ENCODE measurements around the gene MEF2A. TPM values are rescaled to one million over a fixed set of nuclear protein-coding genes. Genes with fewer than 3 reads are reported as not detected.
A peak's percentile ranks its signal among the peaks of the same experiment; 100 is the strongest.
"Not testable (repeated sequence)": the region's sequence is repeated elsewhere in the genome, so short reads cannot be mapped to it uniquely, and the experiment has no call there.

MEF2A gene
- total RNA-seq, 1 donor from 2014 or later = 37.5 TPM

DNA sequence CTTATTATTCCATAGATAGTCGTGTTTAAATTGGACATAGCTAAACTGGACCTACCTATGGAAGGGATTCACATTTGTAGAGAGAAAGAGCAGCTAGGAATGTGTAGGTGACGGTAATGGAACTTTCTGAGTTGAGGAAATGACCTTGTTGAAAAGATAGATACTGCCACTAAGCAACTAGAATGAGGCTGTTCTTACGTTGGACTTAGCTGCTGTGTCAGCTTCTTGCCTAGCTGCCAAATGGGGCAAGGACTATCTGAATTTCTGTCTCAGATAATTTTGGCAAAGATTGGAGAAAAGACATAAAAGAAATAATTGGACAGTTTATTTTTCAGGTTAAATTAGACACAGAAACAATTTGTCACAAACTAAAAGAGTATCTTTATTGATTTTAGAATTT, 68.8 kb downstream of the MEF2A start:
- FAIRE-seq (no peak), DNase-seq (ENCODE audit: low spot score in 2 of 2) (no peak)

DNA sequence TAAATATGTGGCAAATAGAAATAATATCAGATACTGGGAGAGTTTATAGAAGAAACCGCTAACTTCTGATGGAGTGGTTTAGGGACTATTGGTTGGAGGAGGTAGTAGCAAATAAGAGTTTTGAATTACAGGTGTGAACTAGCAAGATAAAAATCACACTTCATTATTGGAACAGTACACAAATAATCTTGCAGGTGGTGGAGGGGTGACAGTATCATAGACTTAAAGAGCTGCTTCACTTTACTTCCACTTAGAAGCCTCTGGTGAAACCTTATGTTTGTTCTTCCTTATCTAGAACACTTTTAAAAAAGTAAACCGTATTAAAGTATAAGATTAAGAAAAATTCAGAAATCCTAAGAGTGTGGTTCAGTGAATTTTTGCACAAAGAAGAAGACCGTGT, 69.4 kb downstream of the MEF2A start:
- FAIRE-seq = no peak

DNA sequence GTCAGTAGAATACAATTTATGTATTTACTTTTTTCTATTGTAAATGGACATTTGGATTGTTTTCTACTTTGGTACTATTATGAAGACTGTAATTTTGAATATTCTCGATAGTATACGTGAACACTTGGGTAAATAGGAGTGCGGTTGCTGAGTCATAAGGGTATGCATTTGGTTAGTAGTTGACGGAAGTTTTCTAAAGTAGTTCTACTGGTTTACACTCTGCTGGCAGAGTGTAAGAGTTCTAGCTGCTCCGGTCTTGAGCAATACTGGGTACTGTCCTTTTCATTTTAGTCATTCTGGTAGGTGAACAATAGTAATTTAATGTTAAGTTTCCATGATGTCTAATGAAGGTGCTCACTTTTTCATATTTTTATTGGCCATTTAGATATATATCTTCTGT, 70.0 kb downstream of the MEF2A start:
- DNase-seq (ENCODE audit: low spot score in 2 of 2) (no peak), FAIRE-seq (peak; percentile 72)

More for the DNA sequence above, 69.4 kb downstream of the MEF2A start:
- DNase-seq (ENCODE audit: low spot score in 2 of 2) = no peak

DNA sequence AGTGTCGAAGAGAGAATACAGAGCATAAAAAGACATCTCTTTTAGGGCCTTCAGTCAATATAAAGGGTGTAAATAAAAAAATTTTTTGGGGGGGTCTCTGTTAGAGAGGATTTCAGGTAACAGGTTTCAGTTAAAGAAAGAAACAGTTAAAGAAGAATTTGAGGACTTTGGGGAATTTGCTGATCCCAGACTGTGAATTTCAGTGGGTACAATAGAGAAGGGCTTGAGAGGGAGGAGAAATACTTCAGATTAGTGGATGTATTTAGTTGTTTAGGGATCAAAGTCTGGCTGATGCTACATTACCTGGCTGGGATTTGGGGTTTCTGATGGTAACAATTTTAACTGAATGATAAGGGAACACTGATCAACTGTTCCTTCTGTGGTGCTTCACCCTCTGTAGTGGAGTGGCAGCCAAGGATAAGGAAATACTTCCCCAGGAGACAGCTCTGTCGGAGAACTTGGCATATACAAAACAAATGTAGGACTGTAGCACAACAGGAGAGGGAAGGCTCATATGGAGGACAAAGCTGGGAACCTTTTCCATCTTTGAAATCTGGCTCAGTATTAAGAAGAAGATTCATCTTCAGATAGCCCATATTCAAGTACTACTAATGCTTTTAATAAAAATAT, 79.2 kb downstream of the MEF2A start:
- FAIRE-seq (no peak), DNase-seq (ENCODE audit: low spot score in 2 of 2) (no peak)

DNA sequence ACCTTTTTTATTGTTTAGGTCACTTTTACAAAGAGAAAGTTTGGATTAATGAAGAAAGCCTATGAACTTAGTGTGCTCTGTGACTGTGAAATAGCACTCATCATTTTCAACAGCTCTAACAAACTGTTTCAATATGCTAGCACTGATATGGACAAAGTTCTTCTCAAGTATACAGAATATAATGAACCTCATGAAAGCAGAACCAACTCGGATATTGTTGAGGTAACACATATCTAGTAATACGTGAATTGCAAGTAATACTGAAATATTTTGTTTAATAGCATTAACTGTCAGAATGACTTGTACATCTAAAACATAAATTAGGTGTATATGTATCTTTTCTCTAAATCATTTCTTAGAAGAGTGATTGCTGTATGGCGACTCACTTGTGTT, 79.8 kb downstream of the MEF2A start:
- FAIRE-seq (no peak), DNase-seq (ENCODE audit: low spot score in 2 of 2) (no peak)

DNA sequence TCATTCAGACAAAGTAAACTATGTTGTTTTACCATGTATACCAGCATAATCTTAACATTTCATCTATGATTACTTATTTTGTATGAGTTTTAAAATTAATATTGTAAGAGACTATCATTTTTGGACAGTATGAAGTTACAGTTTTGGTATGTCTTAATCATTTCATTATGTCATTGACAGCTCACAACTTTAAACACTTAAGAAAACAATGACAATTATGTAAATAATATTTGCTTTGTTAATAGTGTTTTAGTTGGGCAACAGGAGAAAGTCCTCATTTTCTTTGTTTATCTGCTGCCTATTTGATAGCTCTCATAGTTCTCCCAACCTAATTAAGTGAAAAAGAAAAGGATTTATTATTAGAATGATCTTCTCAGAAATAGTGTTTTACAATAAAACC, 80.2 kb downstream of the MEF2A start:
- DNase-seq (ENCODE audit: low spot score in 2 of 2) = no peak
- no peak for FAIRE-seq

DNA sequence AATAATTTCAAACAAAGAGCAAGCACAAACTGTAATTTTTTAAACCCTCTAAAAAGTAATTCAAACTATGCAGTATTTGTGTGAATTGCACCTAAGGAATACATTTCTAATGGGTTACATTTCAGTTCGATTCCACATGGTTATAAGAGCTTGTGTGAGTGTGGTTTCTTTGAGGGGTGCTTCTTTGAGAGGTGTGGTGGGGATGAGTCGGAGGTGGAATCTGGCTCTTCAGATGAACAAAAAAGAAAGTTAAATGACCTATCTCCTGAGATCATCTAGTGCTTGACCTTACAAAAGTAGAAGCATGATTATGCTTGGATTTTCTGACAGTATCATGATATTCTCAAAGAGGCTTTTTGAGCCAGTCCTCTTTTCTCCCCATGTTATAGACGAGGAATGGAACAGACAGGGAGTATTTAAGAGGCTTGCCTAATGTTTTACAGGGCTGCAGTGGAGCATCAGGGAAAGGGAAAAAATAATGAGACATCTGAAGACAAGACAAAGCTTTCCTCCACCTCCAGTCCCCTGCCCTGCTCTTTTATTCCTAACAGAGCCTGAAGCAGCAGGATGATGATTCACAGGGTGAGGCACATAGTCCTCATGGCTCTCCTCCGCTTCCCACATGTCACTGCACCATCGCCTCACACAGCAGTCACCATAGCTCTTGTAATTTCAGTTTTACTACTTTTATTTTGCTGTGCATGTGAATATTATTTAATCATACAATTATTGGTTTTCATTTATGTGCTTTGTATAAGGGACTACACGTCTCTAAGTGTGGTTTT, 85.4 kb downstream of the MEF2A start:
- FAIRE-seq (no peak), DNase-seq (ENCODE audit: low spot score in 2 of 2) (no peak)

DNA sequence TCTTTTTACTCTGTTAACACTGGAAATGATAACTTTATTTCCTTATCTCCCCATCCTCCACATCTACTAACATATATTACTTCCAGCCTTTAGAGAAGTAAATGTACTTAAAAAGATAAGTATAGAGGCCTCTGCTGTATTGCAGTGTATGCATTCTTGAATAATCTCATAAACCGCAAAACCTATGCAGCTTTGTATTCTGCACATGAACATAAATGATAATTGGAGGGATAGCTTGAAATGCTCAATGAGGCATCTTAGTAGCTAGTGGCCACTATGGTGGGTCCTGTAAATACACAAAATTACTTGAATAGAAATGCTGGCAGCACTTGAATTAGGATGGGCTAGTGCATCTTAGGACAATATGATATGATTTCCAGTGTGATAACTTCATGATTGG, 90.4 kb downstream of the MEF2A start:
- FAIRE-seq (no peak), DNase-seq (ENCODE audit: low spot score in 2 of 2) (no peak)

DNA sequence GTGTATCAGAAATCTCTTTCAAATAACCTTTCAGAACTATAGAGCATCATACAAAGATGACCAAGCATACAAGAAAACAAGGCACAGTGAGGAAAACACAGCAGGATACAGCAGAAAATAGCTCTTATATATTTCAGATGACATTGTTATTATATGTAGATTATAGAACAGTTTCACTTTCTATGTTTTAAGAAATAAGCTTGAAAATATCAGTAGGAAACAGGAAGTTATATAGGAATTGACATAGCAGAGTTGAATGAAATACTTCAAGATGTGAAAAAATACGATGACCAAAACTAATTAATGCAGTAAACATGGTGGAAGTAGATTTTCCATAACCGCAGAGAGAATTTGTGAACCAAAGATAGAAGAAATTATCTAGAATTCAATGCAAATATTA, 92.2 kb downstream of the MEF2A start:
- DNase-seq (ENCODE audit: low spot score in 2 of 2) (no peak), FAIRE-seq (no peak)

DNA sequence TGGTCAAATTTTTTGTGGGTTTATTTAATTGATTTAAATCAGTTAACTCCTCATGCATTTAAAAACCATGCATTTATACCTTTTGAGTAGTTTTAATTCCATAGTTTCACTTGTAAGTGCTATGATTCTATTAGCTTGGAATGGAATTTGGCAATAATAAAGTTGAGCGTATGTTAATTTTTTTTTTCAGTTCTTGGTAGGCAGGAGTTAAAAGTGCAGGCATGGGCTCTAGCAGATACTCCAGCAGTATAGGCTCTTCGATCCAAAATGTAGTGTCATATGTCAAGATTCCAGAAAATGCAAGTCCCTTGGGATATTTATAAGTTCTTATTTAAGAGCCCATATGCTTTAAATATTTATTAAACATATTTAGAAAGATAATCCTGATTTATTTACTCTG, 97.1 kb downstream of the MEF2A start:
- no peak for FAIRE-seq
- DNase-seq (ENCODE audit: low spot score in 2 of 2) = no peak

DNA sequence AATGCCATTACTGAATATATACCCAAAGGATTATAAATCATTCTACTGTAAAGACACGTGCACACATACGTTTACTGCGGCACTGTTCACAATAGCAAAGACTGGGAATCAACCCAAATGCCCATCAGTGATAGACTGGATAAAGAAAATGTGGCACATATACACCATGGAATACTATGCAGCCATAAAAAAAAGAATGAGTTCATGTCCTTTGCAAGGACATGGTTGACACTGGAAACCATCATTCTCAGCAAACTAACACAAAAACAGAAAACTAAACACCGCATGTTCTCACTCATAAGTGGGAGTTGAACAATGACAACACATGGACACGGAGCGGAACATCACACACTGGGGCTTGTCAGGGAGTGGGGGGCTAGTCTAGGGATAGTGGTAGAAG, 100.3 kb downstream of the MEF2A start:
- FAIRE-seq; DNase-seq (ENCODE audit: low spot score in 2 of 2): not testable (repeated sequence)

DNA sequence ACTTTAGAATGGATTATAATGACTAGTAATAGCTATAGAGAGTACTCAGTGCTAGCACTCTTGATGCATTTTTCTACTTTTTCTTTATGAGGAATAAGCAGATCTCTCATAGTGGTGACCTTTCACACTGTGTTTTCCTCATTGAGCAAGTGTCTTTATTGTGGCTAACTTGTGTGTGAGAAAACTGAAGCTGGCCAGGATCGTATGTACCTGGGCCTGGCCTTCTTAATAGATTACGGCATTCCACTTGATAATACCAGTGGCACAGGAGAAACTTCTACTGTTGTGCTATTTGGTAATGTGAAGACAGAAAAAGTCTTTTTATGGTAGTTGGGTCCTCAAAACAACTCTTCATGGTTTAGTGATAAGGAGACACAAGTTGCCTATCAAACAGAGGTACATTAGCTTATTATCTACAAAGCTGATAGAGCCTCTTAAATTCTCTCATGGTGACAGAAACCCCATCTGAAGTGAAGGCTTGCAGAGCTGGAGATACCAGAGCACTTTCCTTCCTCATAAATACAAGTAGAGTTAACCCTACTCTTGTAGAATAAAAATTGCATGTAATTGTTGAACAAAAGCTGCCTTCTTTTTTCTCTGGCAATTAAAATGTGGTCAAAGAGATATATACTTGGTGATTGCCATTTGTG, 102.9 kb downstream of the MEF2A start:
- FAIRE-seq (no peak), DNase-seq (ENCODE audit: low spot score in 2 of 2) (no peak)

DNA sequence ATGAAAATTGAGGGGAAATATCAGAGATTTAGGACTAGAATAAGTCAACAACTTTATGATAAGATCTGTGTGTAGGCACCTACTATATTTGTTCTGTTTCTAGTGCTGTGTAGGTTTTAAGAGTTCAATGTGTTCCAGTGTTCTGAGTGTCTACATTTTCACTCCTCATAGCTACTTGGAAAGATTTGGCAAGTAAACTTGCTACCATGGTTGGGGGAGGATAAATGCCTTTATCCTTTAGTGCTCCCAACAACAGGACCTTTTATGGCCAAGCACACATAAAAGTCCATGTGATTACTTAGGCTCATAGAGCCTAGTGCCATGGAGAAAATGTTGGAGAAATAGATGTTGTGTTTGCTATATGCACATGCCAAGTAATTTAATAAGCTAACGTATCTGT, 103.5 kb downstream of the MEF2A start:
- FAIRE-seq = no peak
- DNase-seq (ENCODE audit: low spot score in 2 of 2) = no peak

DNA sequence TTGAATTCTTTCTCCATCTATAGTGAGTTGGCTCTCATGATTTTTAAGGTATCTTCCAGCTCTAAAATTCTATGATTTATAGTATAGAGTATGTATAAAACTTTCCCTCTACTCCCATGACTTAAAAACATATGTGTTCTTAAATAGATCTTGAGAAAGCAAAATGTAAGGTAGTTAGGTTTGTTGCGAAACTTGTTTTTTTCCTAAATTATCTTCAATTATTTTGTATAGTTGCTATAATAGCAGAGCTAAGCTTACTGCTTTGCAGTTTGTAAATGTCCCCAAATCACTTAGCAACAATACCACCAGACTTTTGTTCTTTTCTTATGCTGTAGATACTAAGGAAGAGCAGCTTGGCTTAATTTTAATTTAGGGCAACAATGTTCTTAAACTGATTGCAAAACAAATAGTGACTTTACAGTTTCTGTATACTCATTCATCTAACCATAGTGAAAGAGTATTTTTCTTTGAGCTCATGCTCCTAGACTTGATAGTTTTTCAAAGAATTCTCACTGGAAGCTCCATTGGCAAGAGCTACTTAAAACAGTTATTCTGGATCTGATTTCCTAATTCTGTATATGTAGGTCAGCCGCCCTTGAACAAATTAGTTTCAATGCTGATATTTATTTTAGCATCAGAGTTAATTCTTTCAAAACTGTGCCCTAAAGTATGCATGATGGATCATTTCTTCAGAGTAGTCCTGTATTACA, 106.3 kb downstream of the MEF2A start:
- no peak for DNase-seq (ENCODE audit: low spot score in 2 of 2)
- FAIRE-seq = no peak

DNA sequence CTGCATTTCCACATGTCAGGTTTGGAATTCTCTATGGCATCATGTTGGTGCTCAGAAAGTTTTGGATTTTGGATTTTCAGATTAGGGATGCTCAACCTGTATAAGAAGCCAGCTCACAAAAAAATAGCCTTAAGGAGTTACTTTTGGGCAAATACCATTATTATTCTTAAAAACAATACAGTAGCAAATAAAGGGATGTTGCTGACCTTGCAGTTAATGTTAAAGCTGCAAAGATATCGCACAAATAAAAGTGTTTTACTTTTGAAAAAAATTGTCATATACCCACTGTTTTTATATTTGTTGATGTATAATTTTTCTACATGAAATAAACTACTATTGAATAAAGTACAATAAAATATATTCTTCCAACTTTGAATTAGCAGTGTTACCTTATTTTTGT, 107.3 kb downstream of the MEF2A start:
- no peak for FAIRE-seq
- no peak for DNase-seq (ENCODE audit: low spot score in 2 of 2)

DNA sequence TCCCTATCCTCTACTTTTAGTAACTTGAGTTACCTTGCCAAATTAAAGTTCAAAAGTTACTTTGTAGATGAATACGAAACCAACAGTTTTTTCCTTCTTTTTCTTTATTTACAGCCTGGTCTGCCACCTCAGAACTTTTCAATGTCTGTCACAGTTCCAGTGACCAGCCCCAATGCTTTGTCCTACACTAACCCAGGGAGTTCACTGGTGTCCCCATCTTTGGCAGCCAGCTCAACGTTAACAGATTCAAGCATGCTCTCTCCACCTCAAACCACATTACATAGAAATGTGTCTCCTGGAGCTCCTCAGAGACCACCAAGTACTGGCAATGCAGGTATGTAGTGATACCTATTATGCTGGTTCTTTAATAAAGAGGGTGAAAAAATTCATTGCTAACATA, 108.5 kb downstream of the MEF2A start:
- no peak for FAIRE-seq

DNA sequence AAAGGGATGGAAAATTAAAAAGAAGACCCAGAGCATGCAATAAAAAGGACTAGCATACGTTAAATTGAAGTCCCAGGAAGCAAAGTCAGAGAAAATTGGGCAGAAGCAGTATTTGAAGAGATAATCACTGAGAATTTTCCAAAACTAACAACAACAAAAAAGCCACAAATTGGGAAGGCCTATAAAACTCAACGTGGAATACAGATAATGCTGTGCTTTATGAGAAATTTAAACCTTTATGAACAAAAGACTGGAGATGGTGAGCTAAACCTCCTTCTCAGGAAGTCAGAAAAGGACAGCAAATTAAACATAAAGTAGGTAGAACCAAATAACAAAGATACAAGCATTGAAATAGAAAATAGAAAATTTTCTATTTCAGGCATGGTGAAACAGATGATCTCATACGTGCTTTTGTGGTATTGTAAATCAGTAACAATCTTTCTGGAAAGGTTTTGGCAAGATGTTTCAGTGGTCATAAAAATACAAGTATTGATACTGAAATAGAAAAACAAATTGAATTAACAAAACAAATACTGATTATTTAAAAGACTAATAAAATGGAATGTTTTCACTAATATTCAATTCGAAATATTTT, 111.9 kb downstream of the MEF2A start:
- no peak for DNase-seq (ENCODE audit: low spot score in 2 of 2)
- FAIRE-seq = peak; percentile 84

More for the DNA sequence above, 108.5 kb downstream of the MEF2A start:
- no peak for DNase-seq (ENCODE audit: low spot score in 2 of 2)

DNA sequence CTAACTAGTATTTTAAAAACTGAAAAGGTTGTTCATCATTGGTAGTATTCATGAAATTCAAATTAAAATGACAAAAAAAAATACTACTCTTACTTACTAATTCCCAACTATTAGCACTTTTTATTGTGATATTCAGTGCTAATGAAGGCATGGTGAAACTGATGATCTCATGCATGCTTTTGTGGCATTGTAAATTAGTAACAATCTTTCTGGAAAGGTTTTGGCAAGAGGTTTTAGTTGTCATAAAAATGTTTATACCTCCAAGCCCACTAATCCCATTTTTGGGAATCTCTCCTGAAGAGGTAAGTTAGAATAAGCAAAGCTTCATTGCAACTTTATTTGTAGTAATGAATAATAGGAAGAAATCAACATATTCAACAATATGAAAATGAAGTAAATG, 114.5 kb downstream of the MEF2A start:
- FAIRE-seq (no peak), DNase-seq (ENCODE audit: low spot score in 2 of 2) (no peak)

DNA sequence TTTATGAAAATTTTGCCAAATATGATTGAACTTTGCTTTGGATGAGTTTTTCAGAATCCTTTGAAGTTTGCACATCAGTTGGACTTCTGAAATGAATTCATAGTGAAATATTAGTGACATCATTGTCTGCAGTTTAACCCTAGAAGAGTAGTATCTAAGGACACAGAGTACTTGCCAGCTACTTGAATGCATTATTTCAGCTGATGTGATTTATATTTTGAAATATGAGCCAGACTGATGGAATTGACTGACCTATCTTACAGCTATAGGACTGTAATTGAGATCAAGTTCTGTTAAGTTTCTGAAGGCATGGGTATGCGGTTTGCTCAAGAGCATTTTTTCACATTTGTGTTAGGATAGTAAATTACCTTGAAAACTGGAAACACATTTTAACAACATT, 116.2 kb downstream of the MEF2A start:
- DNase-seq (ENCODE audit: low spot score in 2 of 2) = no peak
- FAIRE-seq = no peak

DNA sequence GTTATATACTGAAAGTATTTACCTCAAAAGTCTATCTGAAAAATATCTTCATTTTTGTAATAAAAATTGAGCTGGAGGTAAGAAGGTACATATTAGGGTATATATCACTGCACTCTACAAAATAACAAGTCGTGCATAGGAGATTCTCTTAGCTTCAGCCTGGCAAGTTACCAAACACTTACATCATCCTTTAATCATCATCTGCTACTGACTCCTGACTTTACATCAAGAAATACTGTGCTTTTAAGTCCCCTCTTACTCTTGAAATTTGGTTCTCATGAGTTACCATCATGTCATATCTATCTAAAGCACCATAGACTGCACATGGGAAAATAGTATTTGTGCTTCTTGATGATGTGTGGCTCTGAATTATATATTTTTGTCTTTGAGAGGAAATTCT, 116.7 kb downstream of the MEF2A start:
- DNase-seq (ENCODE audit: low spot score in 2 of 2) (no peak), FAIRE-seq (no peak)

All from frontal cortex (tissue), 4 donors.